K562 (cell line): ENCODE results near the gene CNOT6. TPM values are rescaled to one million over a fixed set of nuclear protein-coding genes. Genes with fewer than 3 reads are reported as not detected.

Source experiments
- ATAC-seq: fragments of 200-7000 bp; cut with Tn5 transposase; 3 replicates; pipeline ENCODE4 v1.9.1; 2020; ENCODE audit warnings: moderate library complexity
- BruUV-seq: library from RNA; stranded (reverse); fragments of 400-500 nt; replicated peaks from 2 replicates; lab custom pipeline; 2021; lab: Mats Ljungman, UMichigan
- CTCF ChIA-PET: fragments of 300-600 bp; formaldehyde crosslinking; extraction: SDS; loops from one replicate; lab custom pipeline; 2021; ENCODE audit warnings: low intra/inter-chr PET ratio; lab: Yijun Ruan, JAX
- POLR2A ChIA-PET: fragments of 300-600, 350-650 bp; sonication (Branson Sonifier 250); formaldehyde crosslinking; extraction: SDS; loops from one replicate; lab custom pipeline; 2021; ENCODE audit warnings: antibody characterized with exemption, inconsistent platforms; lab: Yijun Ruan, JAX
- DNase-seq, 4 experiments: peaks; one replicate each; pipeline versions ENCODE4 v3.0.0 to v3.0.0-alpha.2; 2011 to 2018; ENCODE audit warnings: low spot score in 3 of 4, mixed read lengths in 3 of 4; ENCODE audit errors: extremely low read depth in 1 of 4
- FAIRE-seq: peaks from 2 replicates; lab custom pipeline; 2011; peaks lifted over from hg19 to GRCh38; lab: Jason Lieb, UNC
- H2AFZ ChIP-seq: 2 replicates; pipeline ENCODE4 v1.6.0; 2011; ENCODE audit warnings: low read depth, low read length, control low read depth, inconsistent platforms
- H3K27ac ChIP-seq: fragments of 200-600 bp; 3 replicates; pipeline ENCODE4 v1.8.0; 2011; ENCODE audit warnings: low read depth, mild to moderate bottlenecking, control low read depth, inconsistent platforms, low read length, moderate library complexity, mixed read lengths; ENCODE audit errors: extremely low read depth
- H3K27me3 ChIP-seq, 2 experiments: fragments of 300-600 bp in 1 of 2; 2 replicates in 1 of 2; 3 replicates in 1 of 2; pipeline versions ENCODE4 v1.6.0 to v1.8.0; 2011; ENCODE audit warnings: inconsistent platforms in 2 of 2, low read length in 2 of 2, mild to moderate bottlenecking in 1 of 2, mixed read lengths in 1 of 2, moderate library complexity in 1 of 2; ENCODE audit not compliant: control insufficient read depth in 2 of 2, insufficient read depth in 2 of 2
- H3K36me3 ChIP-seq: fragments of 300-600 bp; 3 replicates; pipeline ENCODE4 v1.8.0; 2011; ENCODE audit warnings: mild to moderate bottlenecking, low read length, inconsistent platforms; ENCODE audit not compliant: control insufficient read depth, insufficient read depth
- H3K4me1 ChIP-seq, 2 experiments: fragments of 200-600 bp in 1 of 2; replicated peaks in 1 of 2; 2 replicates in 1 of 2; 3 replicates in 1 of 2; pipeline versions ENCODE4 v1.5.1 to v1.8.0; 2011; ENCODE audit warnings: inconsistent platforms in 2 of 2, low read length in 2 of 2, mild to moderate bottlenecking in 1 of 2, mixed read lengths in 1 of 2, moderate library complexity in 1 of 2; ENCODE audit not compliant: control insufficient read depth in 2 of 2, insufficient read depth in 2 of 2
- H3K4me2 ChIP-seq: 2 replicates; pipeline ENCODE4 v1.6.1; 2011; ENCODE audit warnings: low read length, control low read depth, inconsistent platforms, mixed read lengths; ENCODE audit not compliant: insufficient read depth
- H3K4me3 ChIP-seq: fragments of 200-600 bp; sonication (generic), shearing (Covaris generic); 2 replicates; pipeline ENCODE4 v1.5.1; 2016; ENCODE audit warnings: control low read depth, inconsistent platforms
- H3K79me2 ChIP-seq: fragments of 200-600 bp; 3 replicates; pipeline ENCODE4 v1.8.0; 2011; ENCODE audit warnings: low read length, inconsistent platforms; ENCODE audit not compliant: control insufficient read depth, insufficient read depth
- H3K9ac ChIP-seq, 2 experiments: 2 replicates each; pipeline versions ENCODE4 v1.6.0 to v1.6.1; 2011; ENCODE audit warnings: low read depth in 2 of 2, low read length in 2 of 2, control low read depth in 1 of 2, inconsistent platforms in 1 of 2, mild to moderate bottlenecking in 1 of 2, mixed read lengths in 1 of 2; ENCODE audit not compliant: insufficient read depth in 1 of 2
- H3K9me1 ChIP-seq: one replicate; pipeline ENCODE4 v1.6.0; 2011; ENCODE audit warnings: inconsistent platforms, mild to moderate bottlenecking, low read length, moderate library complexity; ENCODE audit not compliant: control insufficient read depth, insufficient read depth
- H3K9me3 ChIP-seq: replicated peaks from 2 replicates; pipeline ENCODE4 v1.5.1; 2011; ENCODE audit warnings: low read depth, low read length, inconsistent platforms; ENCODE audit not compliant: control insufficient read depth, insufficient read depth
- H4K20me1 ChIP-seq: replicated peaks from 2 replicates; pipeline ENCODE4 v1.6.1; 2011; ENCODE audit warnings: low read length, inconsistent platforms, mixed read lengths; ENCODE audit not compliant: control insufficient read depth, insufficient read depth
- CREB3 ChIP-seq: fragments of 450-650 bp; conservative IDR thresholded peaks from 2 replicates; pipeline ENCODE4 v1.6.1; 2016; ENCODE audit warnings: missing genetic modification characterization, low read depth, mild to moderate bottlenecking, missing compliant biosample characterization, moderate library complexity
- HDAC2 ChIP-seq: fragments of 450-650 bp; IDR thresholded peaks from 2 replicates; pipeline ENCODE4 v1.6.1; 2016; ENCODE audit warnings: mild to moderate bottlenecking
- HEY1 ChIP-seq: fragments of 250-450 bp; sonication (Bioruptor Pico); IDR thresholded peaks from 2 replicates; pipeline ENCODE4 v1.5.0; 2020; ENCODE audit warnings: mild to moderate bottlenecking, moderate library complexity, borderline replicate concordance
- LEF1 ChIP-seq: fragments of 450-650 bp; IDR thresholded peaks from 2 replicates; pipeline ENCODE4 v1.6.1; 2016; ENCODE audit warnings: mild to moderate bottlenecking
- NELFE ChIP-seq: IDR thresholded peaks from 2 replicates; pipeline ENCODE4 v1.6.1; 2011; ENCODE audit warnings: mild to moderate bottlenecking; ENCODE audit not compliant: insufficient read depth, insufficient read length
- SOX6 ChIP-seq: fragments of 450-650 bp; IDR thresholded peaks from 2 replicates; pipeline ENCODE4 v1.6.1; 2014; ENCODE audit warnings: mild to moderate bottlenecking
- WGBS: fragments of 100-300 bp; shearing (Covaris generic); methylation state at CpG from one replicate; pipeline ENCODE4 v1.1.6; 2016; ENCODE audit warnings: low coverage, mixed read lengths; ENCODE audit not compliant: insufficient coverage; ENCODE audit errors: missing lambda C conversion rate; 5-methylcytosine and 5-hydroxymethylcytosine counted together
- in situ Hi-C: fragments of 300-500 bp; cut with MboI; formaldehyde crosslinking; loops from 4 replicates; pipeline ENCODE4 v1.15.0; 2018; ENCODE audit warnings: inconsistent platforms, mixed read lengths
- intact Hi-C: fragments of 100-400 bp; cut with micrococcal nuclease; formaldehyde crosslinking; loops from 2 replicates; pipeline ENCODE4 v1.14.2; 2022
- polyA plus RNA-seq, 8 experiments: library from polyadenylated mRNA; depleted of rRNA in 4 of 8; stranded (reverse) in 5 of 8; unstranded in 3 of 8; fragments of >200 nt; fragmentation: Nextera tagmentation in 2 of 8; fragmentation: Illumina TruSeq in 1 of 8; extraction: Ambion mirVana in 2 of 8; extraction: Trizol in 1 of 8; gene quantifications; 2 replicates each; pipeline versions ENCODE4 v1.2.1 to v1.2.3, GENCODE V29; 2011 to 2014; ENCODE audit warnings: inconsistent platforms in 1 of 8, missing spikeins in 1 of 8
- total RNA-seq, 7 experiments: library from RNA; depleted of rRNA in 6 of 7; stranded (reverse); fragments of >200 nt in 6 of 7; fragmentation: Illumina TruSeq in 2 of 7; extraction: Trizol in 2 of 7; gene quantifications; 2 replicates each; pipeline versions ENCODE4 v1.2.1 to v1.2.3, GENCODE V29; 2011 to 2021; ENCODE audit warnings: low replicate concordance in 1 of 7
- TF ChIP-seq, protein P1 (sequence below): sonication (generic); formaldehyde crosslinking; IDR thresholded peaks from 2 replicates; pipeline ENCODE4 v1.8.0; 2023; ENCODE audit warnings: mild to moderate bottlenecking, missing genetic modification reagents

Gene CNOT6
- total and polyA plus RNA-seq, 9 of the 15 experiments (the other 6 are each of a cell fraction or from before 2014, with no cell fraction given) = 4.9 to 32.4 (median 14.0) TPM

DNA sequence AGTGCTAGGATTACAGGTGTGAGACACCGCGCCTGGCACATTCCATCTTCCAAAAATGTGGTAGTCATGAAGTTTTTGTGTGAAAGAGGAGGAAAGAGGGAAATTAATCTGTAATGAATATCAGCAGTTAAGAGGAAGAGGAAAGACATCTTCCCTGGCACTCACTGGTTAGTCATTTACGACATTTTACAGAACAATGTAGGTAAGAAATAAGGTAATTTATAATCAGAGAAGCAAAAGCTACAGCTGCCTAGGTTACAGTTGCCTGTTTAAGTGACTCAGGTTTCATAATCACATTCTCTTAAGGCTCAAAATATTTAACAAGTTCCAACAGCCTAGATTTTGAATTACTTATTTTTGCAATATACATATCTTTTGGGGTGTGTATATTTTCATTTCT, 26.9 kb downstream of the CNOT6 start (continued):
- TF ChIP-seq CREB3 (tag) (no peak), LEF1 (no peak), NELFE (no peak), HDAC2 (no peak), SOX6 (no peak)

DNA sequence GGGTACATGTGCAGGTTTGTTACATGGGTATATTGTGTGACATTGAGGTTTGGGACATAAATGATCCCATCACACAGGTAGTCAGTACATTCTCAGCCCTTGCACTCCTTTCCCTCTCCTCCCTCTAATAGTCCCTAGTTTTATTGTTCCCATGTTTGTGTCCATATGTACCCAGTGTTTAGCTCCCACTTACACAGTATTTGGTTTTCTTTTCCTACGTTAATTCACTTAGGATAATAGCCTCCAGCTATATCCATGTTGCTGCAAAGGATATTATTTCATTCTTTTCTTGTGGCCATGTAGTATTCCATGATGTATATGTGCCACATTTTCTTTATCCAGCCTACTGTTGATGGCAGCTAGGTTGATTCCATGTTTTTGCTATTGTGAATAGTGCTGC, 27.4 kb downstream of the CNOT6 start:
- WGBS = 95% methylated on average over 1 of the region's 1 CpG
- peaks cover 12% of the 10 kb centered on the region; the same call in 1 of the 3 replicates for H3K36me3 ChIP-seq
- peaks cover 26% of the 10 kb centered on the region for H4K20me1 ChIP-seq
- no peak for DNase-seq
- H3K27me3 ChIP-seq = no peaks in the 10 kb centered on the region
- CTCF ChIA-PET = no interaction called here
- in situ Hi-C loops = no loop called here
- H3K4me3 ChIP-seq = no peak overlapping the region
- POLR2A ChIA-PET = interaction anchor here (1.3 to 2.2 kb wide), 2 partner anchors 13 to 17 kb away, joined by 3 to 8 read pairs; no protein-coding TSS in a partner anchor
- no peak overlapping the region for H3K27ac ChIP-seq
- H3K4me2 ChIP-seq = no peak overlapping the region
- intact Hi-C loops = no loop called here
- no peak for TF ChIP-seq HEY1
- TF ChIP-seq, protein P1, sequence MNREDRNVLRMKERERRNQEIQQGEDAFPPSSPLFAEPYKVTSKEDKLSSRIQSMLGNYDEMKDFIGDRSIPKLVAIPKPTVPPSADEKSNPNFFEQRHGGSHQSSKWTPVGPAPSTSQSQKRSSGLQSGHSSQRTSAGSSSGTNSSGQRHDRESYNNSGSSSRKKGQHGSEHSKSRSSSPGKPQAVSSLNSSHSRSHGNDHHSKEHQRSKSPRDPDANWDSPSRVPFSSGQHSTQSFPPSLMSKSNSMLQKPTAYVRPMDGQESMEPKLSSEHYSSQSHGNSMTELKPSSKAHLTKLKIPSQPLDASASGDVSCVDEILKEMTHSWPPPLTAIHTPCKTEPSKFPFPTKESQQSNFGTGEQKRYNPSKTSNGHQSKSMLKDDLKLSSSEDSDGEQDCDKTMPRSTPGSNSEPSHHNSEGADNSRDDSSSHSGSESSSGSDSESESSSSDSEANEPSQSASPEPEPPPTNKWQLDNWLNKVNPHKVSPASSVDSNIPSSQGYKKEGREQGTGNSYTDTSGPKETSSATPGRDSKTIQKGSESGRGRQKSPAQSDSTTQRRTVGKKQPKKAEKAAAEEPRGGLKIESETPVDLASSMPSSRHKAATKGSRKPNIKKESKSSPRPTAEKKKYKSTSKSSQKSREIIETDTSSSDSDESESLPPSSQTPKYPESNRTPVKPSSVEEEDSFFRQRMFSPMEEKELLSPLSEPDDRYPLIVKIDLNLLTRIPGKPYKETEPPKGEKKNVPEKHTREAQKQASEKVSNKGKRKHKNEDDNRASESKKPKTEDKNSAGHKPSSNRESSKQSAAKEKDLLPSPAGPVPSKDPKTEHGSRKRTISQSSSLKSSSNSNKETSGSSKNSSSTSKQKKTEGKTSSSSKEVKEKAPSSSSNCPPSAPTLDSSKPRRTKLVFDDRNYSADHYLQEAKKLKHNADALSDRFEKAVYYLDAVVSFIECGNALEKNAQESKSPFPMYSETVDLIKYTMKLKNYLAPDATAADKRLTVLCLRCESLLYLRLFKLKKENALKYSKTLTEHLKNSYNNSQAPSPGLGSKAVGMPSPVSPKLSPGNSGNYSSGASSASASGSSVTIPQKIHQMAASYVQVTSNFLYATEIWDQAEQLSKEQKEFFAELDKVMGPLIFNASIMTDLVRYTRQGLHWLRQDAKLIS (CRISPR knock-in tag) = 0 out of 2 replicates have a peak, but pooled peaks have one; percentile 1
- peaks cover 93% of the 10 kb centered on the region for H3K79me2 ChIP-seq
- H3K9ac ChIP-seq = no peak overlapping the region
- H3K9me1 ChIP-seq = peaks cover 5% of the 10 kb centered on the region
- no peak for ATAC-seq
- H3K9me3 ChIP-seq = no peaks in the 10 kb centered on the region
- H3K4me1 ChIP-seq = peaks cover 0 to 11% of the 10 kb centered on the region in 2 experiments; a peak in 3 of 5 replicates
- FAIRE-seq = no peak
- H2AFZ ChIP-seq = no peak overlapping the region
- BruUV-seq = no TSS peak
